PC-9 (cell line): ENCODE measurements around the gene PSMA7.

ENCODE experiments used
- EZH2 ChIP-seq: fragments of 200-600 bp; sonication (generic); IDR thresholded peaks from 2 replicates; pipeline ENCODE4 v1.8.0; 2017; ENCODE audit warnings: antibody characterized with exemption, low read depth
- TF ChIP-seq, protein P1 (sequence below): fragments of 200-600 bp; sonication (generic); conservative IDR thresholded peaks from 2 replicates; pipeline ENCODE4 v1.6.1; 2017; ENCODE audit warnings: mixed run types, antibody characterized with exemption, mild to moderate bottlenecking, moderate library complexity

DNA sequence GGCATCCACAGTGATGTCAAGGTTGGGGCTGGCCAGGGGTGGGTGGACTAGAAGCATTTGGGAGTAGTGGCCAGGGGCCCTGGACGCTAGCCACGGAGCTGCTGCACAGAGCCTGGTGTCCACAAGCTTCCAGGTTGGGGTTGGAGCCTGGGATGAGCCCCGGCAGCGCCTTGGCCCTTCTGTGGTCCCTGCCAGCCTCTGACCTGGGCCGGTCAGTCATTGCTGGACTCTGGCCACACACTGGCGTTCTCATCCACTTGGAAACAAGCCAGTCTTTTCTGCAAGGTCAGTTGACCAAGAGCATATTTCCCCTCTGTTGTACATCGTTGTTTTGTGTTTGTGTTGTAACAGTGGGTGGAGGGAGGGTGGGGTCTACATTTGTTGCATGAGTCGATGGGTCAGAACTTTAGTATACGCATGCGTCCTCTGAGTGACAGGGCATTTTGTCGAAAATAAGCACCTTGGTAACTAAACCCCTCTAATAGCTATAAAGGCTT, 8.4 kb downstream of the PSMA7 start:
- TF ChIP-seq, protein P1, sequence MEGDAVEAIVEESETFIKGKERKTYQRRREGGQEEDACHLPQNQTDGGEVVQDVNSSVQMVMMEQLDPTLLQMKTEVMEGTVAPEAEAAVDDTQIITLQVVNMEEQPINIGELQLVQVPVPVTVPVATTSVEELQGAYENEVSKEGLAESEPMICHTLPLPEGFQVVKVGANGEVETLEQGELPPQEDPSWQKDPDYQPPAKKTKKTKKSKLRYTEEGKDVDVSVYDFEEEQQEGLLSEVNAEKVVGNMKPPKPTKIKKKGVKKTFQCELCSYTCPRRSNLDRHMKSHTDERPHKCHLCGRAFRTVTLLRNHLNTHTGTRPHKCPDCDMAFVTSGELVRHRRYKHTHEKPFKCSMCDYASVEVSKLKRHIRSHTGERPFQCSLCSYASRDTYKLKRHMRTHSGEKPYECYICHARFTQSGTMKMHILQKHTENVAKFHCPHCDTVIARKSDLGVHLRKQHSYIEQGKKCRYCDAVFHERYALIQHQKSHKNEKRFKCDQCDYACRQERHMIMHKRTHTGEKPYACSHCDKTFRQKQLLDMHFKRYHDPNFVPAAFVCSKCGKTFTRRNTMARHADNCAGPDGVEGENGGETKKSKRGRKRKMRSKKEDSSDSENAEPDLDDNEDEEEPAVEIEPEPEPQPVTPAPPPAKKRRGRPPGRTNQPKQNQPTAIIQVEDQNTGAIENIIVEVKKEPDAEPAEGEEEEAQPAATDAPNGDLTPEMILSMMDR: no peak
- no peak for TF ChIP-seq EZH2
